K562 (cell line): ENCODE data around the gene NF1. TPM values are rescaled to one million over a fixed set of nuclear protein-coding genes. Genes with fewer than 3 reads are reported as not detected.

Source experiments
- ATAC-seq: fragments of 200-7000 bp; cut with Tn5 transposase; 3 replicates; pipeline ENCODE4 v1.9.1; 2020; ENCODE audit warnings: moderate library complexity
- BruUV-seq: library from RNA; stranded (reverse); fragments of 400-500 nt; replicated peaks from 2 replicates; lab custom pipeline; 2021; lab: Mats Ljungman, UMichigan
- CTCF ChIA-PET: fragments of 300-600 bp; formaldehyde crosslinking; extraction: SDS; loops from one replicate; lab custom pipeline; 2021; ENCODE audit warnings: low intra/inter-chr PET ratio; lab: Yijun Ruan, JAX
- POLR2A ChIA-PET: fragments of 300-600, 350-650 bp; sonication (Branson Sonifier 250); formaldehyde crosslinking; extraction: SDS; loops from one replicate; lab custom pipeline; 2021; ENCODE audit warnings: antibody characterized with exemption, inconsistent platforms; lab: Yijun Ruan, JAX
- DNase-seq, 4 experiments: peaks; one replicate each; pipeline versions ENCODE4 v3.0.0 to v3.0.0-alpha.2; 2011 to 2018; ENCODE audit warnings: low spot score in 3 of 4, mixed read lengths in 3 of 4; ENCODE audit errors: extremely low read depth in 1 of 4
- FAIRE-seq: peaks from 2 replicates; lab custom pipeline; 2011; peaks lifted over from hg19 to GRCh38; lab: Jason Lieb, UNC
- H2AFZ ChIP-seq: 2 replicates; pipeline ENCODE4 v1.6.0; 2011; ENCODE audit warnings: low read depth, low read length, control low read depth, inconsistent platforms
- H3K27ac ChIP-seq: fragments of 200-600 bp; 3 replicates; pipeline ENCODE4 v1.8.0; 2011; ENCODE audit warnings: low read depth, mild to moderate bottlenecking, control low read depth, inconsistent platforms, low read length, moderate library complexity, mixed read lengths; ENCODE audit errors: extremely low read depth
- H3K27me3 ChIP-seq, 2 experiments: fragments of 300-600 bp in 1 of 2; 2 replicates in 1 of 2; 3 replicates in 1 of 2; pipeline versions ENCODE4 v1.6.0 to v1.8.0; 2011; ENCODE audit warnings: inconsistent platforms in 2 of 2, low read length in 2 of 2, mild to moderate bottlenecking in 1 of 2, mixed read lengths in 1 of 2, moderate library complexity in 1 of 2; ENCODE audit not compliant: control insufficient read depth in 2 of 2, insufficient read depth in 2 of 2
- H3K36me3 ChIP-seq: fragments of 300-600 bp; 3 replicates; pipeline ENCODE4 v1.8.0; 2011; ENCODE audit warnings: mild to moderate bottlenecking, low read length, inconsistent platforms; ENCODE audit not compliant: control insufficient read depth, insufficient read depth
- H3K4me1 ChIP-seq, 2 experiments: fragments of 200-600 bp in 1 of 2; replicated peaks in 1 of 2; 2 replicates in 1 of 2; 3 replicates in 1 of 2; pipeline versions ENCODE4 v1.5.1 to v1.8.0; 2011; ENCODE audit warnings: inconsistent platforms in 2 of 2, low read length in 2 of 2, mild to moderate bottlenecking in 1 of 2, mixed read lengths in 1 of 2, moderate library complexity in 1 of 2; ENCODE audit not compliant: control insufficient read depth in 2 of 2, insufficient read depth in 2 of 2
- H3K4me2 ChIP-seq: 2 replicates; pipeline ENCODE4 v1.6.1; 2011; ENCODE audit warnings: low read length, control low read depth, inconsistent platforms, mixed read lengths; ENCODE audit not compliant: insufficient read depth
- H3K4me3 ChIP-seq: fragments of 200-600 bp; sonication (generic), shearing (Covaris generic); 2 replicates; pipeline ENCODE4 v1.5.1; 2016; ENCODE audit warnings: control low read depth, inconsistent platforms
- H3K79me2 ChIP-seq: fragments of 200-600 bp; 3 replicates; pipeline ENCODE4 v1.8.0; 2011; ENCODE audit warnings: low read length, inconsistent platforms; ENCODE audit not compliant: control insufficient read depth, insufficient read depth
- H3K9ac ChIP-seq, 2 experiments: 2 replicates each; pipeline versions ENCODE4 v1.6.0 to v1.6.1; 2011; ENCODE audit warnings: low read depth in 2 of 2, low read length in 2 of 2, control low read depth in 1 of 2, inconsistent platforms in 1 of 2, mild to moderate bottlenecking in 1 of 2, mixed read lengths in 1 of 2; ENCODE audit not compliant: insufficient read depth in 1 of 2
- H3K9me1 ChIP-seq: one replicate; pipeline ENCODE4 v1.6.0; 2011; ENCODE audit warnings: inconsistent platforms, mild to moderate bottlenecking, low read length, moderate library complexity; ENCODE audit not compliant: control insufficient read depth, insufficient read depth
- H3K9me3 ChIP-seq: replicated peaks from 2 replicates; pipeline ENCODE4 v1.5.1; 2011; ENCODE audit warnings: low read depth, low read length, inconsistent platforms; ENCODE audit not compliant: control insufficient read depth, insufficient read depth
- H4K20me1 ChIP-seq: replicated peaks from 2 replicates; pipeline ENCODE4 v1.6.1; 2011; ENCODE audit warnings: low read length, inconsistent platforms, mixed read lengths; ENCODE audit not compliant: control insufficient read depth, insufficient read depth
- ARHGAP35 ChIP-seq: fragments of 450-650 bp; IDR thresholded peaks from 2 replicates; pipeline ENCODE4 v1.6.1; 2018; ENCODE audit not compliant: partially characterized antibody
- DNMT1 ChIP-seq: fragments of 450-650 bp; IDR thresholded peaks from 2 replicates; pipeline ENCODE4 v1.6.1; 2016; ENCODE audit warnings: antibody characterized with exemption, mild to moderate bottlenecking
- HSF4 ChIP-seq: fragments of 250-450 bp; sonication (Bioruptor Pico); IDR thresholded peaks from 2 replicates; pipeline ENCODE4 v2.1.2; 2022; ENCODE audit warnings: mild to moderate bottlenecking, moderate library complexity, borderline replicate concordance
- ILK ChIP-seq: fragments of 450-650 bp; IDR thresholded peaks from 2 replicates; pipeline ENCODE4 v1.6.1; 2016; ENCODE audit warnings: missing genetic modification characterization, low read depth, mild to moderate bottlenecking, missing compliant biosample characterization, moderate library complexity, borderline replicate concordance
- NR2F6 ChIP-seq: fragments of 450-650 bp; formaldehyde crosslinking; IDR thresholded peaks from 2 replicates; pipeline ENCODE4 v1.4.0; 2020; ENCODE audit warnings: mild to moderate bottlenecking
- SUPT5H ChIP-seq: fragments of 450-650 bp; IDR thresholded peaks from 2 replicates; pipeline ENCODE4 v1.6.1; 2016
- ZNF165 ChIP-seq: fragments of 250-450 bp; sonication (Bioruptor Pico); IDR thresholded peaks from 2 replicates; pipeline ENCODE4 v1.4.0; 2020; ENCODE audit warnings: borderline replicate concordance
- ZNF274 ChIP-seq: IDR thresholded peaks from 2 replicates; pipeline ENCODE4 v1.6.1; 2011; ENCODE audit warnings: low read depth, mild to moderate bottlenecking, low read length, moderate library complexity, borderline replicate concordance
- ZNF436 ChIP-seq: fragments of 250-450, 450-650 bp; sonication (Bioruptor Pico); formaldehyde crosslinking; IDR thresholded peaks from 2 replicates; pipeline ENCODE4 v1.7.0; 2020; ENCODE audit warnings: mild to moderate bottlenecking
- ZNF445 ChIP-seq: fragments of 250-450 bp; sonication (Bioruptor Pico); IDR thresholded peaks from 2 replicates; pipeline ENCODE4 v1.4.0; 2020; ENCODE audit warnings: low read depth, mild to moderate bottlenecking, moderate library complexity
- ZSCAN32 ChIP-seq: fragments of 450-650 bp; formaldehyde crosslinking; IDR thresholded peaks from 2 replicates; pipeline ENCODE4 v1.4.0; 2020; ENCODE audit warnings: mild to moderate bottlenecking, moderate library complexity
- WGBS: fragments of 100-300 bp; shearing (Covaris generic); methylation state at CpG from one replicate; pipeline ENCODE4 v1.1.6; 2016; ENCODE audit warnings: low coverage, mixed read lengths; ENCODE audit not compliant: insufficient coverage; ENCODE audit errors: missing lambda C conversion rate; 5-methylcytosine and 5-hydroxymethylcytosine counted together
- in situ Hi-C: fragments of 300-500 bp; cut with MboI; formaldehyde crosslinking; loops from 4 replicates; pipeline ENCODE4 v1.15.0; 2018; ENCODE audit warnings: inconsistent platforms, mixed read lengths
- intact Hi-C: fragments of 100-400 bp; cut with micrococcal nuclease; formaldehyde crosslinking; loops from 2 replicates; pipeline ENCODE4 v1.14.2; 2022
- polyA plus RNA-seq, 8 experiments: library from polyadenylated mRNA; depleted of rRNA in 4 of 8; stranded (reverse) in 5 of 8; unstranded in 3 of 8; fragments of >200 nt; fragmentation: Nextera tagmentation in 2 of 8; fragmentation: Illumina TruSeq in 1 of 8; extraction: Ambion mirVana in 2 of 8; extraction: Trizol in 1 of 8; gene quantifications; 2 replicates each; pipeline versions ENCODE4 v1.2.1 to v1.2.3, GENCODE V29; 2011 to 2014; ENCODE audit warnings: inconsistent platforms in 1 of 8, missing spikeins in 1 of 8
- total RNA-seq, 7 experiments: library from RNA; depleted of rRNA in 6 of 7; stranded (reverse); fragments of >200 nt in 6 of 7; fragmentation: Illumina TruSeq in 2 of 7; extraction: Trizol in 2 of 7; gene quantifications; 2 replicates each; pipeline versions ENCODE4 v1.2.1 to v1.2.3, GENCODE V29; 2011 to 2021; ENCODE audit warnings: low replicate concordance in 1 of 7
- TF ChIP-seq, protein P1 (sequence below), 2 experiments: fragments of 150-350 bp in 1 of 2; IDR thresholded peaks; 2 replicates each; pipeline ENCODE4 v1.6.1; 2012 to 2016; ENCODE audit warnings: low read depth in 2 of 2, low read length in 2 of 2, mild to moderate bottlenecking in 1 of 2, moderate library complexity in 1 of 2
- TF ChIP-seq, protein P2 (sequence below): sonication (generic); formaldehyde crosslinking; IDR thresholded peaks from 2 replicates; pipeline ENCODE4 v1.8.0; 2023; ENCODE audit warnings: mild to moderate bottlenecking, missing genetic modification reagents
- TF ChIP-seq, protein P3 (sequence below): fragments of 250-450 bp; sonication (Bioruptor Pico); IDR thresholded peaks from 2 replicates; pipeline ENCODE4 v1.9.0; 2021; ENCODE audit warnings: mild to moderate bottlenecking

Gene NF1
- total and polyA plus RNA-seq, 9 of the 15 experiments (the other 6 are each of a cell fraction or from before 2014, with no cell fraction given), result 3.4 to 41.9 (median 24.3) TPM

DNA sequence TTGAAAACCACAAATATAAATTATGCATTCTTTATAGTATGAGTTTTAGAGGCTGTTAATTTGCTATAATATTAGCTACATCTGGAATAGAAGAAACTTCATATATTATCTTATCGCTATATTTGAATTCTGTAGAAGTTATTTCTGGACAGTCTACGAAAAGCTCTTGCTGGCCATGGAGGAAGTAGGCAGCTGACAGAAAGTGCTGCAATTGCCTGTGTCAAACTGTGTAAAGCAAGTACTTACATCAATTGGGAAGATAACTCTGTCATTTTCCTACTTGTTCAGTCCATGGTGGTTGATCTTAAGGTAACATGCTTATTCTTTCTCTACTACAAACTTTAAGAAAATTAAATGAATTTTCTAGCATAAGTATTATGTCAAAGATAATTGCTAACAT is 105.5 kb downstream of the NF1 start:
- FAIRE-seq (no peak), ATAC-seq (no peak), DNase-seq (no peak)
- Histone ChIP-seq H3K36me3 (peaks cover 17% of the 10 kb centered on the region; the same call in 1 of the 3 replicates), H3K9ac (no peak overlapping the region), H3K4me1 (no peaks in the 10 kb centered on the region), H3K9me1 (no peaks in the 10 kb centered on the region), H3K27me3 (no peaks in the 10 kb centered on the region), H3K27ac (no peak overlapping the region), H2AFZ (no peak overlapping the region), H3K4me2 (no peak overlapping the region), H3K79me2 (no peaks in the 10 kb centered on the region), H3K9me3 (no peaks in the 10 kb centered on the region), H4K20me1 (no peaks in the 10 kb centered on the region), H3K4me3 (no peak overlapping the region)
- intact Hi-C loops (no loop called here), in situ Hi-C loops (no loop called here)
- POLR2A ChIA-PET, result interaction anchor here (1.1 kb wide), 1 partner anchor 9 kb away, joined by 3 read pairs; no protein-coding TSS in a partner anchor
- CTCF ChIA-PET, result no interaction called here
- TF ChIP-seq, protein P1, sequence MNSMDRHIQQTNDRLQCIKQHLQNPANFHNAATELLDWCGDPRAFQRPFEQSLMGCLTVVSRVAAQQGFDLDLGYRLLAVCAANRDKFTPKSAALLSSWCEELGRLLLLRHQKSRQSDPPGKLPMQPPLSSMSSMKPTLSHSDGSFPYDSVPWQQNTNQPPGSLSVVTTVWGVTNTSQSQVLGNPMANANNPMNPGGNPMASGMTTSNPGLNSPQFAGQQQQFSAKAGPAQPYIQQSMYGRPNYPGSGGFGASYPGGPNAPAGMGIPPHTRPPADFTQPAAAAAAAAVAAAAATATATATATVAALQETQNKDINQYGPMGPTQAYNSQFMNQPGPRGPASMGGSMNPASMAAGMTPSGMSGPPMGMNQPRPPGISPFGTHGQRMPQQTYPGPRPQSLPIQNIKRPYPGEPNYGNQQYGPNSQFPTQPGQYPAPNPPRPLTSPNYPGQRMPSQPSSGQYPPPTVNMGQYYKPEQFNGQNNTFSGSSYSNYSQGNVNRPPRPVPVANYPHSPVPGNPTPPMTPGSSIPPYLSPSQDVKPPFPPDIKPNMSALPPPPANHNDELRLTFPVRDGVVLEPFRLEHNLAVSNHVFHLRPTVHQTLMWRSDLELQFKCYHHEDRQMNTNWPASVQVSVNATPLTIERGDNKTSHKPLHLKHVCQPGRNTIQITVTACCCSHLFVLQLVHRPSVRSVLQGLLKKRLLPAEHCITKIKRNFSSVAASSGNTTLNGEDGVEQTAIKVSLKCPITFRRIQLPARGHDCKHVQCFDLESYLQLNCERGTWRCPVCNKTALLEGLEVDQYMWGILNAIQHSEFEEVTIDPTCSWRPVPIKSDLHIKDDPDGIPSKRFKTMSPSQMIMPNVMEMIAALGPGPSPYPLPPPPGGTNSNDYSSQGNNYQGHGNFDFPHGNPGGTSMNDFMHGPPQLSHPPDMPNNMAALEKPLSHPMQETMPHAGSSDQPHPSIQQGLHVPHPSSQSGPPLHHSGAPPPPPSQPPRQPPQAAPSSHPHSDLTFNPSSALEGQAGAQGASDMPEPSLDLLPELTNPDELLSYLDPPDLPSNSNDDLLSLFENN (IDR thresholded peaks at IDR 0.05; ENCODE audit: low read depth in 2 of 2, low read length in 2 of 2), result no peak
- TF ChIP-seq ZNF165 (CRISPR knock-in tag) (no peak), NR2F6 (no peak), DNMT1 (no peak), ILK (no peak), ZSCAN32 (CRISPR knock-in tag) (no peak), ARHGAP35 (no peak), SUPT5H (no peak), ZNF445 (CRISPR knock-in tag) (no peak), HSF4 (no peak), ZNF436 (CRISPR knock-in tag) (no peak), ZNF274 (no peak)
- TF ChIP-seq, protein P2, sequence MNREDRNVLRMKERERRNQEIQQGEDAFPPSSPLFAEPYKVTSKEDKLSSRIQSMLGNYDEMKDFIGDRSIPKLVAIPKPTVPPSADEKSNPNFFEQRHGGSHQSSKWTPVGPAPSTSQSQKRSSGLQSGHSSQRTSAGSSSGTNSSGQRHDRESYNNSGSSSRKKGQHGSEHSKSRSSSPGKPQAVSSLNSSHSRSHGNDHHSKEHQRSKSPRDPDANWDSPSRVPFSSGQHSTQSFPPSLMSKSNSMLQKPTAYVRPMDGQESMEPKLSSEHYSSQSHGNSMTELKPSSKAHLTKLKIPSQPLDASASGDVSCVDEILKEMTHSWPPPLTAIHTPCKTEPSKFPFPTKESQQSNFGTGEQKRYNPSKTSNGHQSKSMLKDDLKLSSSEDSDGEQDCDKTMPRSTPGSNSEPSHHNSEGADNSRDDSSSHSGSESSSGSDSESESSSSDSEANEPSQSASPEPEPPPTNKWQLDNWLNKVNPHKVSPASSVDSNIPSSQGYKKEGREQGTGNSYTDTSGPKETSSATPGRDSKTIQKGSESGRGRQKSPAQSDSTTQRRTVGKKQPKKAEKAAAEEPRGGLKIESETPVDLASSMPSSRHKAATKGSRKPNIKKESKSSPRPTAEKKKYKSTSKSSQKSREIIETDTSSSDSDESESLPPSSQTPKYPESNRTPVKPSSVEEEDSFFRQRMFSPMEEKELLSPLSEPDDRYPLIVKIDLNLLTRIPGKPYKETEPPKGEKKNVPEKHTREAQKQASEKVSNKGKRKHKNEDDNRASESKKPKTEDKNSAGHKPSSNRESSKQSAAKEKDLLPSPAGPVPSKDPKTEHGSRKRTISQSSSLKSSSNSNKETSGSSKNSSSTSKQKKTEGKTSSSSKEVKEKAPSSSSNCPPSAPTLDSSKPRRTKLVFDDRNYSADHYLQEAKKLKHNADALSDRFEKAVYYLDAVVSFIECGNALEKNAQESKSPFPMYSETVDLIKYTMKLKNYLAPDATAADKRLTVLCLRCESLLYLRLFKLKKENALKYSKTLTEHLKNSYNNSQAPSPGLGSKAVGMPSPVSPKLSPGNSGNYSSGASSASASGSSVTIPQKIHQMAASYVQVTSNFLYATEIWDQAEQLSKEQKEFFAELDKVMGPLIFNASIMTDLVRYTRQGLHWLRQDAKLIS (CRISPR knock-in tag), result no peak
- TF ChIP-seq, protein P3, sequence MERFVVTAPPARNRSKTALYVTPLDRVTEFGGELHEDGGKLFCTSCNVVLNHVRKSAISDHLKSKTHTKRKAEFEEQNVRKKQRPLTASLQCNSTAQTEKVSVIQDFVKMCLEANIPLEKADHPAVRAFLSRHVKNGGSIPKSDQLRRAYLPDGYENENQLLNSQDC (CRISPR knock-in tag), result no peak
- WGBS, result 94% methylated on average over 2 of the region's 2 CpGs
- no TSS peak for BruUV-seq
